SK-N-MC (cell line): ENCODE results near the gene GOLGB1.

ENCODE experiments used
- DNase-seq: peaks from one replicate; pipeline ENCODE4 v3.0.0-alpha.2; 2011; ENCODE audit warnings: low read depth, low spot score
- H3K27ac ChIP-seq: fragments of 200-600 bp; sonication (generic); 2 replicates; pipeline ENCODE4 v1.5.1; 2016; ENCODE audit warnings: mixed run types
- H3K36me3 ChIP-seq: fragments of 200-600 bp; sonication (generic); 2 replicates; pipeline ENCODE4 v1.6.1; 2017; ENCODE audit warnings: antibody characterized with exemption, low read length, mixed read lengths; ENCODE audit not compliant: insufficient read depth
- H3K4me3 ChIP-seq: fragments of 200-600 bp; sonication (generic); 2 replicates; pipeline ENCODE4 v1.5.1; 2016
- H3K9ac ChIP-seq: fragments of 200-600 bp; sonication (generic); 2 replicates; pipeline ENCODE4 v1.8.0; 2017; ENCODE audit warnings: mixed run types, mixed read lengths; ENCODE audit not compliant: insufficient read length
- H3K9me3 ChIP-seq: fragments of 200-600 bp; sonication (generic); 2 replicates; pipeline ENCODE4 v1.6.1; 2017; ENCODE audit warnings: low read depth, mild to moderate bottlenecking, antibody characterized with exemption, low read length, moderate library complexity, mixed read lengths
- EZH2 ChIP-seq: fragments of 200-600 bp; sonication (generic); IDR thresholded peaks from one replicate; pipeline ENCODE4 v1.6.1; 2017; ENCODE audit warnings: antibody characterized with exemption
- FOXP2 ChIP-seq: optimal IDR thresholded peaks from 2 replicates; pipeline ENCODE3; 2011; ENCODE audit warnings: mild to moderate bottlenecking, moderate library complexity; ENCODE audit not compliant: insufficient read depth; ENCODE audit errors: extremely low read length, control extremely low read depth
- POLR2AphosphoS5 ChIP-seq: IDR thresholded peaks from 2 replicates; pipeline ENCODE4 v1.6.1; 2012; ENCODE audit warnings: mild to moderate bottlenecking, low read depth, low read length, borderline replicate concordance

GOLGB1 gene

GRCh38 chr3:121681792-121682191 lies 67.7 kb downstream of the GOLGB1 start:
- H3K9me3 ChIP-seq, result no peaks in the 10 kb centered on the region
- no peak overlapping the region for H3K27ac ChIP-seq
- no peak for DNase-seq
- H3K4me3 ChIP-seq, result no peak overlapping the region
- TF ChIP-seq FOXP2, result no peak
- no peak for TF ChIP-seq POLR2AphosphoS5
- no peak for TF ChIP-seq EZH2
- no peak overlapping the region for H3K9ac ChIP-seq
- no peaks in the 10 kb centered on the region; the same call in 1 of the 2 replicates for H3K36me3 ChIP-seq

- DNase-seq, result no peak
- TF ChIP-seq POLR2AphosphoS5 (no peak), EZH2 (no peak), FOXP2 (no peak)
- H3K4me3 ChIP-seq, result no peak overlapping the region
- H3K9me3 ChIP-seq, result no peaks in the 10 kb centered on the region
- H3K9ac ChIP-seq, result no peak overlapping the region
- H3K27ac ChIP-seq, result no peak overlapping the region
- peaks cover 3% of the 10 kb centered on the region; the same call in 1 of the 2 replicates for H3K36me3 ChIP-seq
Measured at GRCh38 chr3:121677141-121677540, 72.4 kb downstream of the GOLGB1 start.

DNA sequence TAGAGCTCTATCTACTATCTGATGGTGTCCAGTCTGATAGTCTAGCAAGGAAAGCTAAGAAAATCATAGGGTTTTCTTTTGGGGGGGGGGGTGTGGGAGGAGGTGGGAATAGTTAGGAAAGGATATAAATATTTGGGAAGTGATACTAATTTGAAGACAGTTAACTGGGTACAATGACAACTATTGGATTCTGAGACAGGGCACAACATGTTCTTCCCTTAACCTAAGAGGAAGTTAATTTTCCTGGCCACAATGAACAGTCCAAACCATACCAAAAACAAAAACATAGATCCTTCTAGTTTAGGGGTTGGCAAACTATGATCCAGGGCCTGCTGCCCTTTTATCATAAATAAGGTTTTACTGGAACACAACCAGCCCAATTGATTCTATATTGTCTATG lies 78.9 kb downstream of the GOLGB1 start:
- DNase-seq, result no peak
- no peak overlapping the region for H3K4me3 ChIP-seq
- no peaks in the 10 kb centered on the region; the same call in 1 of the 2 replicates for H3K36me3 ChIP-seq
- no peak overlapping the region for H3K9ac ChIP-seq
- H3K9me3 ChIP-seq, result no peaks in the 10 kb centered on the region
- no peak overlapping the region for H3K27ac ChIP-seq
- TF ChIP-seq POLR2AphosphoS5 (no peak), FOXP2 (no peak), EZH2 (no peak)

DNA sequence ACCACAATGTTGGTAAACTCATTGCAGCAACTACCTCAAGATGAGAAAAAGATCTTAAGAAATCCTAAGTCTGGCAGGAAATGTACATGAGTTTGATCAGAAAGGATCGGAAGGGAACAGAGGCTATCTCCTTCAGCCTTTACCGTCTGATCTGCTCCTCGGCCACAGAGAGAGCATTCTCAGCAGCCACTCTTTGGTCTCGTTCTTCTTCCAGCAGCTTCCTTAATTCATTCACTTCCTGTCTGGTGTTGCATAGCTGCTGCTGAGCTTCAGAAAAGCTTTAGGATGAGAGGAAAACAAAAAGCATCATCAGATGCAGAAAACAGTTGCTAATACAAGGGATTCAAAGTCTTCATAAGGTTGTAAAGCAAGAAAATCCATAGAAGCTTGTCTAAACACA lies 82.2 kb downstream of the GOLGB1 start:
- TF ChIP-seq EZH2 (no peak), POLR2AphosphoS5 (no peak), FOXP2 (no peak)
- H3K9me3 ChIP-seq, result no peaks in the 10 kb centered on the region
- no peak overlapping the region for H3K4me3 ChIP-seq
- no peak overlapping the region for H3K27ac ChIP-seq
- DNase-seq, result no peak
- no peak overlapping the region for H3K9ac ChIP-seq
- H3K36me3 ChIP-seq, result no peaks in the 10 kb centered on the region; the same call in 1 of the 2 replicates

- TF ChIP-seq POLR2AphosphoS5 (no peak), FOXP2 (no peak), EZH2 (no peak)
- H3K9ac ChIP-seq, result no peak overlapping the region
- no peak overlapping the region for H3K27ac ChIP-seq
- H3K4me3 ChIP-seq, result no peak overlapping the region
- H3K9me3 ChIP-seq, result no peaks in the 10 kb centered on the region
- H3K36me3 ChIP-seq, result no peaks in the 10 kb centered on the region; the same call in 1 of the 2 replicates
- DNase-seq, result no peak
Measured at GRCh38 chr3:121665488-121665887, 84.1 kb downstream of the GOLGB1 start.

DNA sequence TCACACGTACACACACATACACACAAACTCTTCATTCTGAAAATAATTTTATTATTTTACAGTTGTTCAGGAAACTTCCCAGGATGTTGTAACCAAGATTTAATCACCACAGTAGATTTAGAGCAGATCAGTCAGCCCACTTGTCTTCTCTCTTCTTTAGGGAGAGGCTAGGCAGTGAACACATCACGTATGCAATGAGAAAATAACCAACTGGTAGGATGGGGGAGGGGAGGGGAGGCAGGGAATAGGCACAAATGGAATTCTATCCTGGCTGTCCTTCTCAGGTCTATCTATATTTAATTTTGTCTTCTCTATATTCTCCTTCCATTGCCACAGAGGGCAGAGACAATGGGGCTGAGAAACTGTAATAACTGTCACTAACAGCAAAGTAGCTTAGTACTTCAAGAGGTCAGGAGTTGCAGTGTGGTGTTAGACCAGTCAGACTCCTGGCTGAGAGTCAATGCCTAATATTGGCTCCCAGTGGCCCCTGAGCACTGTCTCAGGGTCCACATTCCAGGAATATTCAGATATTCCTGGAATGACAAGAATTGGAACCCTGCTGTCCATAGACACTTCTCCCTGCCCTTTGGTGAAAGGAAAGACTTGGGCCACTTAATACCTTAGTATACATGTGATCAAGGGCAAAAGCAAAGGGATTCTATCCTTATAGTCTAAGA lies 86.2 kb downstream of the GOLGB1 start:
- Histone ChIP-seq H3K9ac (no peak overlapping the region), H3K9me3 (no peaks in the 10 kb centered on the region), H3K4me3 (no peak overlapping the region), H3K27ac (no peak overlapping the region), H3K36me3 (no peaks in the 10 kb centered on the region; the same call in 1 of the 2 replicates)
- no peak for TF ChIP-seq FOXP2
- TF ChIP-seq EZH2, result no peak
- TF ChIP-seq POLR2AphosphoS5, result no peak
- no peak for DNase-seq

DNA sequence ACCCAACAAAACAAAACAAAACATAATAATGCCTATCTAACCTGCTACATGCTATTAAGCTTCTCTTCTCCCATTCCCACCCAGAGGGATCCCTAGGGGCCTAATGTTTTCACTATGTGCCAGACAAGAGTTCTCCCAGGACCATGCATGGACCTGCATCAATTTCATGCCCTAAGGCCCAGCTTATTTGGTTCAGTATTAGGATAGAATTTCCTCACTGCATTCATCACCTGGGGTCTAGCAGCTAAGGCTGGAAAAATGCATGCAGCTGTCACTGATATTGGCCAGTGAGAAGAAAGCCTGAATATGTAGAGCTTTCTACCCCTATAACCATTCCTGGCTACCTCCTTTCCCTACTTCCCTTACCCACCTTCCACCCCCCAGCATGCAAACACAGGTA lies 86.8 kb downstream of the GOLGB1 start:
- no peak overlapping the region for H3K9ac ChIP-seq
- DNase-seq, result no peak
- H3K9me3 ChIP-seq, result no peaks in the 10 kb centered on the region
- TF ChIP-seq FOXP2, result no peak
- TF ChIP-seq EZH2, result no peak
- no peak for TF ChIP-seq POLR2AphosphoS5
- H3K27ac ChIP-seq, result no peak overlapping the region
- no peaks in the 10 kb centered on the region; the same call in 1 of the 2 replicates for H3K36me3 ChIP-seq
- no peak overlapping the region for H3K4me3 ChIP-seq

- no peak overlapping the region for H3K27ac ChIP-seq
- H3K9ac ChIP-seq, result no peak overlapping the region
- no peak for TF ChIP-seq EZH2
- no peak for TF ChIP-seq FOXP2
- TF ChIP-seq POLR2AphosphoS5, result no peak
Measured at GRCh38 chr3:121661376-121661775, 88.2 kb downstream of the GOLGB1 start.

GRCh38 chr3:121660356-121661171 lies 89.0 kb downstream of the GOLGB1 start, which contains the start of gene HCLS1:
Gene HCLS1 (minus strand): TSS chr3:121660903. CDS start chr3:121658347, 2,556 bp downstream.
- Histone ChIP-seq H3K9me3 (no peaks in the 10 kb centered on the region), H3K36me3 (no peaks in the 10 kb centered on the region; the same call in 1 of the 2 replicates), H3K9ac (no peak within 1 kb of the TSS), H3K4me3 (no peak within 1 kb of the TSS), H3K27ac (no peak within 1 kb of the TSS)
- DNase-seq, result no peak
- no peak for TF ChIP-seq POLR2AphosphoS5
- TF ChIP-seq FOXP2, result no peak
- TF ChIP-seq EZH2, result no peak

More at GRCh38 chr3:121661376-121661775, 88.2 kb downstream of the GOLGB1 start:
- Histone ChIP-seq H3K9me3 (no peaks in the 10 kb centered on the region), H3K4me3 (no peak overlapping the region), H3K36me3 (no peaks in the 10 kb centered on the region; the same call in 1 of the 2 replicates)
- no peak for DNase-seq
